GM11168 (cell line): Measurements from ENCODE around the gene PLEKHG4.

Source experiments
- in situ Hi-C: fragments of 300-500 bp; cut with MboI; formaldehyde crosslinking; loops from one replicate; pipeline ENCODE4 v1.12.0; 2022; ENCODE audit warnings: low sequenced_read_pairs; ENCODE audit not compliant: unreplicated experiment

The PLEKHG4 gene

DNA sequence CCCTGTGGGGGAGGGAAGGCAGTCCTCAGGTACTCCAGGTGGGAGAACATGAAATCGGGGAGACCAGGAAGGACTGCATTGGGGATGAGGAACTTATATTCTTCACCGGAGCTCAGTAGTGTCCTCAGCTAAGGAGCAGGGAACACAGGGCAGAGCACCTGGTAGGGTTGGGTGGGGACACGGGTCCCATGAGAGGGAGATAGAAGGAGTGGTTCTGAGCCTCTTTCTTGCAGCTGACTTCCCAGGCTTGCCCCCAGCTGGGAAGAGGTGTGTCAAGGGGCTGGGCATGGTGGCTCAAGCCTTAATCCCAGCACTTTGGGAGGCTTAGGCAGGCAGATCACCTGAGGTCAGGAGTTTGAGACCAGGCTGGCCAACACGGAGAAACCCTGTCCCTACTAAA is 34.1 kb upstream of the PLEKHG4 start:
- in situ Hi-C loops, result no loop called here

DNA sequence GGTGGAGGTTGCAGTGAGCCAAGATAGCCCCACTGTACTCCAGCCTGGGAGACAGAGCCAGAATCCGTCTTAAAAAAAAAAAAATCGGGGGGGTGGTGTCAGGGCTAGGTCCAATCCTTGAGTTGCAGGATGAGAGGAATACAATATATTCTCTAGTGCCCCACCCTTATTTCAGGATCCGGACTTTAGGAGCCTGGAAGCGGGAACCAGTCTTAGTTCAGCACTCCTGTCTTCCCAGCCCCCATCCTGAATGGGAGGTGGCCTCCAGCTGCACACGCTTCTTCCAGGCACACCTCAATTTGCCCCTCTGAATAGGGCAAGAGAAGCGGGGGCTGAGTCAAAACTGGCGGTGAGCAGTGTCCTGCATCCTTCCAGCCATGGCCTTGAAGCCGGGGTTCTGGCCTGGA is 33.7 kb upstream of the PLEKHG4 start:
- in situ Hi-C loops, result no loop called here

DNA sequence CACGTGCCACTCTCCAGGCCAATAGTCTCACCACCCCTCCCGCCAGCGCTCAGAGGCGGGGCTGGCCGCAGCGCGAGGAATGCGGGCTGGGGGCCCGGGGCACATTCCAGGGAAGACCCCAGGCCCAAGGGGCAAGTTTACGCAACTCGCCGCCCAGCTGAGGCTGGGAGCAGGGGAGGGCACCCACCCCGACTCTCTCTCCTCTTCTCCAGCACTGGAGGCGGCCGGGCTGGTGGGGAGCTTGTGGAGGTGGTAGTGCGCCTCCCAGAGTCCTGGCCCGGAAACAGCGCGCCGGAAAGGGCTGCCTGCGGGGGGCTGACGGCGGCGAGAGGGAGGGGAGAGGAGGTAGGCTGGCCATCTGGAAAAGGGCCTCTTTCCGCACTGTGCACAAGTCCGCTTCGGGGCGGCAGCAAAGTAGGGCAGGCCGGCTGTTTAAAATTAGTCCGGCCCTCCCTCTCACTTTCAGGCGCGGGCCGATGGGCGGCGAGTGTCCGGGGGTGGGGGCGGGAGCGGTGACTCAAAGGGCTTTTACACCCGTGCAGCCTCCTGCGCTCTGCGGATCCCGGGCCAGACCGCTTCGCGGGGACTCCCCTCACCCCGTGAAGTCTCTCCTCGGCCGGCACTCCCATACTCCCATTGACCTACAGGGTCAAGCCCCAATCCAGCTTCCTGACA is 33.1 kb upstream of the PLEKHG4 start:
- in situ Hi-C loops, result no loop called here

DNA sequence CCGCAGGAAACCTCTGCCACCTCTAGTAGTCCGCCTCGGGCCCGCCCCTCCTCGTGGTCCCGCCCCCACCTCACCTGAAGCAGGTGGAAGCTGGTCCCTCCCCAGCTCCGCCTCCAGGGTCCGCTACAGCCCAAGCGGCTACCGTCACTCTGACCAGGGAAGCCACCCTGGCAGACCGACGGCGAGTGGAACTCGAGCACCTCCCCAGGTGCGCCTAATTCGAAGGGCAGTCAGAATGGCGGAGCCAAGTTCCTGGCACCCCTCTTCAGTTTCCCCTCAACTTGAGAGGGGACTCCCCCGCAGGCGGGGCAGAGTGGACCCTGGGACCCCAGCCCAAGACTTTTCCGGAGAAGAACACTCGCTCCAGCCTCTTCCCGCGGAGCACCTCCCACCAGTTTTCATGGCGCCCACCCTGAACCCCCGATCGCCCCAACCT is 32.6 kb upstream of the PLEKHG4 start:
- in situ Hi-C loops, result no loop called here

DNA sequence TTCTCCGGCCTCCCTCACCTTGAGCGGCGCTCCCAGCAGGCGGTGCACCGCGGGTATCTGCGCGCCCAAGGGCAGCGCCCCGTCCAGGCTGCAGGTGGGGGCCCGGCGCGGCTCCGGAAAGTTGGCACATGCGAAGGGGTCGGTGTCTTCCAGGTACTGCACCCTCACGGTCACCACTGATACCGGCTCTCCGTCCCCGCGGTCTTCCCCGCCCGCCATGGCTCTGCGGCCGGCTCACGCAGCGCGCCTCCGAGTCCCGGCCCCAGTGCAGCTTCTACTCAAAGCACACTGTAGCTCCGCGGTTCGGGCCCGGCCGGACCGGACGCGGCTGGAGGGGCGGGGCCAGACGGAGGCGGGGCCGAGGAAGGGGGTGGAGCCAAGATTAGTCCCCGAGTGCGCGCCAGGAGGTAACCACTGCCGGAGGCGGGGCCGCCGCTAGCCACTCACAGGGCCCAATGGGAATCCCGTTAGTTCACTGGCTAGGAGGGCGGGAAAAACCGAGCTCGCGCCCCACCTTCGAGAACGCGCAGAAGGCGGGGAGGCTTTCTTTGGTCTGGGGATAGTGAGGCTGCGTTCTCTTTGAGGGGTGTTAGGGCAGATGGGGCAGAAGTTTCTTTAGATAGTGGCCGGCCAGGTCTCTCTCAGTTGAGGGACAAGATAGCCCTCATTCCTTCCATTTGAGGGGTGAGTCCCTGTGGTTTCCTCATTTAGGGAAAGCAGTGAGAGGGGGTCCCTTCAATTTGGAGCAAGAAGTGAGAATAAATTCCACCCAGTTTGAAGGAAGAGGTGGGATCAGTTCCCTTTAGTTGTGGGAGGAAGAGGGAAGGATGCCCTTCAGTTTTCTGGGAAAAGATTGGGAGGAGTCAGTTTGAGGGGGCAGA is 31.9 kb upstream of the PLEKHG4 start, which contains the start of gene FHOD1:
FHOD1 (minus strand) TSS at position 290 of the 881 bp plus-strand sequence; CDS start at position 219, 71 bp downstream.
- in situ Hi-C loops, result no loop called here

DNA sequence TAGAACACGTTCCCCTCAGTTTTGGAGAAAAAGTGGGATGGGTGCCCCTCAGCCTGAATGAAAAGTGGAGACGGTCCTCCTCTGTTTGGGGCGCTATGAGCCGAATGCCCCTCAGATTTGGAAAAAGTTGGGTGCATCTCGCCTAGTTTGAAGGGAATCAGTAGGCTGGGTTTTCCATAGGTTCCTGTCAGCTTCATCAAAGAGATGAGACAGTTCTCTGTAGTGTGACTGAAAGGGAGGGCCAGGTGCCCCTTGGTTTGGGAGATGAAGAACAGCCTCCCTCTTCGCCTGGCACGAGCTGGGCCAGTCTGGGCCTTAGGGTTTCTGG is 31.3 kb upstream of the PLEKHG4 start:
- in situ Hi-C loops, result no loop called here

DNA sequence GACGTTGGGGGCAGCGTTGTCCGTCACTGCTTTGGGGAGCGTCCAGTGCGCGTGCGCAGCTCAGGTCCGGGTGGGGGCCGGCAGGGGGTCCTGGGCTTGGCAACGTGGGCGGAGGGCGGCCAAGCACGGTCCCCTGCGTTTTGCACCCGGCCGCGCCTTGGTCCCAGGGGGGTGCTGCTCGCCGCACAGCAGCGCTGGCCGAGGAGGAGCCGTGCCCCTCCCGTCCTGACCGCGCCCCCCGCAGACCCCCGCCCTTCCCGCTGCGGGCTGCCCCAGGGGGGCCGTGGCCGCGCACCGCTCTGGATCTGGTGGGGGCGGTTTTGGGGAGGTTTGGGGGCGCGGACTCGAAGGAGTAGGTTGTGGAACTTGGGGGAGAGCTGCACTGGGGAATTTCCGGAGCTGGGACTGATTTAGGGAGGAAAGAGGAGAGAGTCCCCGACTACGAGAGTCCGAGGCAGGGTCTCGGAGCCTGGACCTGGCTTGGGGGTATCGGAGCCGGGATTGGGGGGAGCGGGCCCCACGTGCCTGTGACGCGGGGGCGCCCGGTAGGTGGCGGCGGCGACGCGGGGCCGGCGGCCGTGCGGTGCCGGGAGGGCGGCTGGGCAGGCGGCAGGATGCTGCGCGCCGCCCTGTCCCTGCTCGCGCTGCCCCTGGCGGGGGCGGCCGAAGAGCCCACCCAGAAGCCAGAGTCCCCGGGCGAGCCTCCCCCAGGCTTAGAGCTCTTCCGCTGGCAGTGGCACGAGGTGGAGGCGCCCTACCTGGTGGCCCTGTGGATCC is 30.7 kb upstream of the PLEKHG4 start, which contains the start of gene SLC9A5:
SLC9A5 (plus strand) TSS at position 579 of the 777 bp plus-strand sequence; CDS start at position 615, 36 bp downstream.
- in situ Hi-C loops, result no loop called here

DNA sequence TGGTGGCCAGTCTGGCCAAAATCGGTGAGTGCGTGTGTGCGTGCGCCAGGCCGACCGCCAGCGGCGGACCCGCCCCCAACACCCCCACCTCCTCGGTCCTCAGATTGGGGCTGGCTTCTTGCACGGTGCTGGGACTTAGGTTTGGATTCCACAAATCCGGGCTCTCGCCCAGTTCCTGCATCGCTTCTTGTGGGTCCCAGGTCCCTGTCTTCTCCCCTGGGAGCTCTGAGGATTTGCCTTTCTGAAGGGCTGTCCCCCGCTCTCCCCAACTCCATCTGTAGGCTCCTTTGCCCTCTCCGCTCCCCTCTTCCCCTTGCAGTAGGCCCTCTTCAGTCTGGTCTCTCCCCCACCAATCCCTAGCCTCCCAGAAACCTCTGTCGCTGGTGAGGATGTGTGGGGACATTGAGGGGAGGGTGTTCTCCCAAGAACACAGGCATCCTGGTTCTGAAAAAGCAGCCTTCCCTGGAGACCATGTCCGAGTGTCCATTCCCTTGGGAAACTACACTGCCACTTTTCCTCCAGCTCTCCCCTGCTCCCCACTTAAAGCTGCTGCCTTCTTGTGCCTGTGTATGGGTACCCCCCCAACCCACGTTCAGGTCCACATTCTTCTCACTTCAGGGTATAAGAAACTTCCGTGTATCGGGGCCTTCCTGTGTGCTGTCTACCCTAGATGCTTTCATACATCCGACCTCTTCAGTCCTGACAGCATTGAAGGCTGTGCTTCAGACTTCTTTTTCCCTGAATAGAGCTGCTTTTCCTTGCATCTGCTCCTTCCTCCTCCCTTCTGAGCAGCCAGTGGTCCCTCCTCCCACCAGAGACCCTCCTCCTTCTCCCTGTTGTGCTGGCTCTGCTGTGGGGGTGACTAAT is 29.9 kb upstream of the PLEKHG4 start:
- in situ Hi-C loops, result loop anchor here (10.0 kb wide), 1 partner anchor 155 kb away; no protein-coding TSS in a partner anchor

DNA sequence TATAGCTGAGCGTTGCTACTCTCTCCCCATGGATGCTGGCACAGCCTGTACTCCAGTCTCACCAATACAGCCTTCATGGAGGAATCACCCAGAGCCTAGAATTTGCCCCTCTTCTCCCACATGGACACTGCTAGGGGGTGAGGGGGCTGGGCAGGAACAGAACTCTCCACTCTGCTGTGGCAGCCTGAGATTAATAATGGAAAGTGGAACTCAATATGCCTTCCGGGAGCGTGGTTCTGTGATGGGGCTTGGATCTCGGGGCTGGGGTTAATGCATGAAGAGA is 29.3 kb upstream of the PLEKHG4 start:
- in situ Hi-C loops, result loop anchor here (10.0 kb wide), 1 partner anchor 155 kb away; no protein-coding TSS in a partner anchor

DNA sequence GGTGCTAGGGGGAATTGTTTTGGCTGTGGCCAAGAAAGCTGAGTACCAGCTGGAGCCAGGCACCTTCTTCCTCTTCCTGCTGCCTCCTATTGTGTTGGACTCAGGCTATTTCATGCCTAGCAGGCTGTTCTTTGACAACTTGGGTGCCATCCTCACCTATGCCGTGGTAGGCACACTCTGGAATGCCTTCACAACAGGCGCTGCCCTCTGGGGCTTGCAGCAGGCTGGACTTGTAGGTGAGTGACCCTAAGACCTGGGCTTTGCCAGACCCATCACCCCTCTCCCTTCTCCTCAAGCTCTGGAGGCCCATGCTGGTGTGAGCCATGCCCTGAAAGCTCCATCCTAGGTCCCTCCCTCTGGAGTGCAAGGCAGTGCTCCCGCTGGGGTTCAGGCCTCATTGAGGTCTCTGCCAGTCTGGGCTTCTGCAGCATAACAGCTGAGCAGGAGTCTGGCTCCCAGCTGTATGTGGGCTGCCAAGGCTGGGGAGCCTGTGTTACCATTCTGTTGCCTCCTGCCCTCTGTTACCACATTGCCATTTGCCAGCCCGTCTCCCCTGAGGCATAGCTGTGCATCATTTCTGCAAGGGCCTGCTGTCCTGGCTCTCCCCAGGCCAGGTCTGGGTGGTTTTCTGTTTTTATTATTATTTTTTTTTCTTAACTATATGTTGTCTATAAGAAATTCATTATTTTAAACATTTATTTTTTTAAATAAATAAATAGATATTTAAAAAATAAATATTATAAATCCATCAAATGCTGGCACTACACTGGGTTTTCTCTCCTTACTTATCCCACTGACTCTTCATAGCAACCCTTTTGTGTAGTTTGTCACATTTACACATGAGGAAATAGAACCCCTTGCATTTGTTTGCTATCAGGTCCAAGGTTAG is 26.5 kb upstream of the PLEKHG4 start:
- in situ Hi-C loops, result loop anchor here (10.0 kb wide), 1 partner anchor 152 kb away; no protein-coding TSS in a partner anchor

DNA sequence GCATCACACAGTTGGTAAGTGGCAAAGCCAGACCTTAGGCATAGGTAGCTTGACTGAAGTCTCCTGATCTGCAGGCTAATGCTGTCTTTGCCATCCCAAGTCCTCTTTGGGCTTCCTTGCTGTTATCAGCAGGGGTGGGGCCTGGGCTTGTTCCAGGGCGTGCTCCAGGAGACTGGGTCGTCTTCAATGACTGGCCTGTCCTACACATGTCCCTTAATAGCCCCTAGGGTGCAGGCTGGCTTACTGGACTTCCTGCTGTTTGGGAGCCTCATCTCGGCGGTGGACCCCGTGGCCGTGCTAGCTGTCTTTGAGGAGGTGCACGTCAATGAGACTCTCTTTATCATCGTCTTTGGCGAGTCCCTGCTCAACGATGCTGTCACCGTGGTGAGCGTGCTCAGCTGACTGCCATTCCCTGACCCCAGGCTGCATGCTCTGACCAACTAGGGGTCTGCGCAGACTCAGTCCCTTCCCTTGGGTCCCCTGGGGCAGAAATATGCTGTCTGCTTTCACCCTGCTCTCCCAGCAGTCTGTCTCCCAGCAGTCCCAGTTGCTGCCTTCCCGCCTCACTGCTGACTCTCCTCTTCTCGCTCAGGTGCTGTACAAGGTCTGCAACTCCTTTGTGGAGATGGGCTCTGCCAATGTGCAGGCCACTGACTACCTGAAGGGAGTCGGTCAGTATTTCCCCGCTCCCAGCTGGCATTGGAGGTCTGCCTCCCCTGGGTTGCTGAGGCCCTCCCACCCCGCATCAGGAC is 24.4 kb upstream of the PLEKHG4 start:
- in situ Hi-C loops, result loop anchor here (10.0 kb wide), 1 partner anchor 150 kb away; no protein-coding TSS in a partner anchor

DNA sequence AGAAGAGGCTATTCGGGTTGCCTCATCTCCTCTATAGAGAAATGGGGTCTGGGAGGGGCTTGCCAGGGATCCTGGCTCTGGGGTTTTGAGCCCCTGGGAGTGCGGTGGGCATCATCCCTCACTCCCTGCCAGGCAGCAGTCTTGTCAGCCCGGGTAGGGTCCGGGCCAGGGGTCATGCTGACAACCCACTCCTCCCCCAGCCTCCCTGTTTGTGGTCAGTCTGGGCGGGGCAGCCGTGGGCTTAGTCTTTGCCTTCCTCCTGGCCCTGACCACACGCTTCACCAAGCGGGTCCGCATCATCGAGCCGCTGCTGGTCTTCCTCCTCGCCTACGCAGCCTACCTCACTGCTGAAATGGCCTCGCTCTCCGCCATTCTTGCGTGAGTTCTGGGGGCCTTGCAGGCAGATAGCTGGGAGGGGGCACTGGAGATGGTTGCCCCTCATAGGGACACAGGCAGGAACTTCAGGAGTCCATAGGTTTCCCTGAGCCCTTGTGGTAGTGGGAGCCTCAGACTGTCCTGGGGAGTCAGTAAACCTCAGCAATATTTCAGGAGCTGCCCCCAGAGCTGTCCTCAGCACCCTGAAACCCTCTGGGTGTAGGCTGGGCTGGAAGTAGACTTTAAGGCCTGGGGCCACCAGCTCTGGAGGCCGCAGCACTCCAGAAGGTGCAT is 23.6 kb upstream of the PLEKHG4 start:
- in situ Hi-C loops, result loop anchor here (10.0 kb wide), 1 partner anchor 149 kb away; no protein-coding TSS in a partner anchor

DNA sequence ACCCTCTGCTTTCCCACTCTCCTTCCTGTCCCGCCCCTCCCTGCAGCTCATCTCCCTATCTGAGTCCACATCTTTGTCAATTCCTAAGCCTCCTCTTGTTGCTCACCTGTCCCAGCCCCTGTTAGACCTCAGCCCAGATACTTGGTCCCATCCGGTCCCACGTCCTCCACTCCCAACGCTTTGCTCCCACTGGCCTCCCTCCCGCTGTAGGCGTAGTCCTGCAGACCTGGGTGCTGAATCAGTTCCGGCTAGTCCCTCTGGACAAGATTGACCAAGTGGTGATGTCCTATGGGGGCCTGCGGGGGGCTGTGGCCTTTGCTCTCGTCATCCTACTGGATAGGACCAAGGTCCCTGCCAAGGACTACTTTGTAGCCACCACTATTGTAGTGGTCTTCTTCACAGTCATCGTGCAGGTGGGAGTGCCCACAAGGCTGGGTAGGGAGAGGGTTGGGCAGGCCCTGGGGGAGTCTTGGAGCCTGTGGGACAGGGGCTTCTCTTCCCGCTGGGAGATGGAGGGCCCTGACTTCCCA is 22.6 kb upstream of the PLEKHG4 start:
- in situ Hi-C loops, result loop anchor here (10.0 kb wide), 1 partner anchor 148 kb away; no protein-coding TSS in a partner anchor

DNA sequence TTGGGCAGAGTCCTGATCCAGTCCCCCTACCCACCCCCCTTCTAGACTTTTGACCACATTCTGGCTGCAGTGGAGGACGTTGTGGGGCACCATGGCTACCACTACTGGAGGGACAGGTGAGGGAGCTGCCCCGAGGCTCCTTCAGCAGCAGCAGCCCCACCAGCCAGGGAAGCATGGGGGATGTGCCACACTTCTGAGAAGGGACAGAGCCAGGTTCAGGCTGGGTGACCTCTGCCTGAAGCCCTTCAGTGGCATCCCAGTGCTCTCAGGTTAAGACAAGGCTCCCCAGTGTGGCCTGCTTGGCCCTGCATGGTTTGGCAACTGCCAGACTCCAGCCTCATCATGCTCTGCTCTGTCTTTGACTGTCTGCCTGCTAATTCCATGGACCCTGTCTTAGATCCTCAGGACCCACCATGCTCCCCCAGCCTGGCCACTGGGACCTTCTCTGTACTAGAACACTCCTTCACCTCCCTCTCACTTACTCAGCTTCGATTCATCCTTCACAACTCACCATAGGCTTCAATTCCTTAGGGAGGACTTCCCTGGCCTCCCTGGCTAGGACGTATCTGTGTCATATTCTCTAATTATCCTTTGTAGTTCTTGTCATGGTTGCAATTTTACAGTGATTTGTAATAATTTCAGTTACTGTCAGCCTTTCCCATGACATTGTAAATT is 21.7 kb upstream of the PLEKHG4 start:
- in situ Hi-C loops, result loop anchor here (10.0 kb wide), 1 partner anchor 147 kb away; no protein-coding TSS in a partner anchor

DNA sequence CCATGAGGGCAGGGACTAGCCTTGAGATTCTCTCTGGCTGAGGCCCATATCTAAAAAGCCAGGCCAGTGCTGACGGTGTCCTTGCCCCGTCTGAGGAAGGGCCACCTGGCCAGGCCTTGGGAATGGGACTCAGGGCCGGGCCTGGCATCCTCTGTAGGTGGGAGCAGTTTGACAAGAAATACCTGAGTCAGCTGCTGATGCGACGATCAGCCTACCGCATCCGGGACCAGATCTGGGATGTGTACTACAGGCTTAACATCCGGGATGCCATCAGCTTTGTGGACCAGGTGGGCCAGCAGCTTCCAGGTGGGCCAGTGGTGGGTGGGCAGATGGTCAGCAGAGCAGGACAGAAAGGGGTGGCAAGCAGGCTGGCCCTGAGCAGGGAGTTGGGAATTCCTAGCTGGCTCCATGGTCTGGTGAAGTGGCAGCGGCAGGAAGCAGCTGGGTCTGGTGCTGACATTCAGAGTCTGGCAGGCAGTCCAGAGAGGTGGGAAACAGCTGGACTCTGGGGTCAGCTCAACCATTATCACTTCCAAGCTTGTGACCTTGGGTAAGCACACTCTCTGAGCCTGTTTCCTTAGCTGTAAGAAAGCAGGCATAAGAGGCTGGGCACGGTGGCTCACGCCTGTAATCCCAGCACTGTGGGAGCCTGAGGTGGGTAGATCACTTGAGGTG is 21.0 kb upstream of the PLEKHG4 start:
- in situ Hi-C loops, result loop anchor here (10.0 kb wide), 1 partner anchor 147 kb away; no protein-coding TSS in a partner anchor

DNA sequence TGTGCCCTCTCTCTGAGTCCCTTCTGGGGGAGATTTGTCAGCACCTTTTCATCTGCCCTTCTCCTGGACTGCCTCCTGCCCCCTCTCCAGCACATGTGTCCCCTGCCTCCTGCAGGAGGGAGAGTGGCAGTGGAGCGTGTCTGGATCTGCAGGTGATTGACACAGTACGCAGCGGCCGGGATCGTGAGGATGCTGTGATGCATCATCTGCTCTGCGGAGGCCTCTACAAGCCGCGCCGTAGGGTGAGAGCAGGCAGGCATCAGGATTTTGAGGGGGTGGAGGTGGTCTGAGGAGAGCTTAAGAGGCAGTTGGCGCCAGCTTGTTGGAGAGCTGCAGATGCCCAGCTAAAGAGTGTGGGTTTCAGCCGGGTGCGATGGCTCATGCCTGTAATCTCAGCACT is 19.6 kb upstream of the PLEKHG4 start:
- in situ Hi-C loops, result loop anchor here (10.0 kb wide), 1 partner anchor 145 kb away; no protein-coding TSS in a partner anchor
